HG03442 (cell line): ENCODE results near the gene SIRT7.

Source experiments
- ATAC-seq: cut with Tn5 transposase; IDR thresholded peaks from one replicate; pipeline ENCODE4 v1.9.1; 2021; ENCODE audit warnings: mild to moderate bottlenecking, moderate library complexity; ENCODE audit not compliant: unreplicated experiment

The SIRT7 gene

GRCh38 chr17:81867170-81867990 is 50.6 kb downstream of the SIRT7 start:
- ATAC-seq: no peak

DNA sequence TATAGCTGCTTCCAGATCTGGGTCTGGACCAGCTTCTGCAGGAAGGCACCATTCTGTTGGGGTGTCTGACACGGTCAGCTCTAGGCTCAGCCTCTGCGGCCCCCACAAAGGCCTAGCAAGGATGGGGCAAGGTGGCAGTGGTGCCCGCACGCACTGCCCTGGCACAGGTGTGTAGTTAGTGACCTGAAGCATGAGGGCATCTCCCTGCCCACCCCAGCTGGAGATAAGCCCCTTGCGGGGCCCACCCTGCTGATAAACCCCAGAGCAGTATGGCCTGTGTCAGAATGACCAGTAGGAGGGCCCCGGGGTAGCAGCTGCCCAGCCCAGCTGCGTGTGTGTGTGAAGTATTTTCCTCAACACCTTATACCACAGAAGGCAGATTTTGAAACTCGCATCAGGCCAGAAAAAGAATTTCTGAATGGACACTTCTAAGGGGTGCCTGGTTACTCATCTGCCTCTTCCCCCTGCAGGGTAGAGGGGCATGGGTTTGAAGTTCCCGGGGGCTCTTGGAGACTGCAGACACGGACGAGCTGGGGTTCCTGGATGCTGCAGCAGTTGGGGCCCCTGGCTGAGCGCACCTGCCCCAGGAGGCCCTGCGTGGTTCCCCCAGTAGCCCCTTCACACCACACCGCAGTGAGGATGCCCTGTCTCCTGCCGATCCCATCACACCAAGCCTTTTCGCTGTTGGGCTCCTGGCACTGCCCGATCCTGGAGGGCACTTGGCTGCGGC is 51.4 kb downstream of the SIRT7 start:
- no peak for ATAC-seq

DNA sequence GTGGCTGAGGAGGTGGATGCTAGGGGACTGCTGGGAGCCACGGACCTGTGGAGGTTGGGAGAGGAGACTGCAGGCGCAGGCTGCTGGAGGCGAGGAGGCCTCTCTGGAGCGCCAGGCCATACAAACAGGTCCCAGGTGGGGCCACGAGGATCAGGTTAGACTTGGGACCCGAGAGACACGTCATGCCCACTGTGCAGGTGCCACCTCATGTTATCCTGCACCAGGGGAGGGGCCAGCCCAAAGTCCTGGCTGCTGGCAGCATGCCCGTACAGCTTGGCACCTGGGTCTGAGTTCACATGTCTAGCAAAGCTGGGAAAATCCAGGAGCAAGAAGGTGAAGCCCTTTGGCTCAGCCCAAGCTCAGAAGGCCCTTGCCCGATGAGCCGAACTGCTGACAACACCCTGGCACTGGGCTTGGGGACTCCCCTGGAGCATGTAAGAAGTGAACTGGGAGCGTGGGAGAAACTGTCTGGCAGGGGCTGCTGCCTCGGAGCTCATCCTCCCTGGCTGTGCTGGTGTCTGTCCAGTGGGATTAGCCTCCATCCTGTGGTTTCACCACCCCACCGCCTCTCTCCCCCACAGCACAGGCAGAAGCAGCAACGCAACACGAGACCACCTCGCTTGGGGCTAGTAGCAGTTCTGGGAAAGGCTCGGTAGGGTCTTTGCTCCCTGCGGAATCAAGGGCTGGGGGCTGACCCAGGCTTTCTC is 52.1 kb downstream of the SIRT7 start:
- no peak for ATAC-seq

- ATAC-seq: no peak
These were observed 52.6 kb downstream of the SIRT7 start for GRCh38 chr17:81865358-81865732.

DNA sequence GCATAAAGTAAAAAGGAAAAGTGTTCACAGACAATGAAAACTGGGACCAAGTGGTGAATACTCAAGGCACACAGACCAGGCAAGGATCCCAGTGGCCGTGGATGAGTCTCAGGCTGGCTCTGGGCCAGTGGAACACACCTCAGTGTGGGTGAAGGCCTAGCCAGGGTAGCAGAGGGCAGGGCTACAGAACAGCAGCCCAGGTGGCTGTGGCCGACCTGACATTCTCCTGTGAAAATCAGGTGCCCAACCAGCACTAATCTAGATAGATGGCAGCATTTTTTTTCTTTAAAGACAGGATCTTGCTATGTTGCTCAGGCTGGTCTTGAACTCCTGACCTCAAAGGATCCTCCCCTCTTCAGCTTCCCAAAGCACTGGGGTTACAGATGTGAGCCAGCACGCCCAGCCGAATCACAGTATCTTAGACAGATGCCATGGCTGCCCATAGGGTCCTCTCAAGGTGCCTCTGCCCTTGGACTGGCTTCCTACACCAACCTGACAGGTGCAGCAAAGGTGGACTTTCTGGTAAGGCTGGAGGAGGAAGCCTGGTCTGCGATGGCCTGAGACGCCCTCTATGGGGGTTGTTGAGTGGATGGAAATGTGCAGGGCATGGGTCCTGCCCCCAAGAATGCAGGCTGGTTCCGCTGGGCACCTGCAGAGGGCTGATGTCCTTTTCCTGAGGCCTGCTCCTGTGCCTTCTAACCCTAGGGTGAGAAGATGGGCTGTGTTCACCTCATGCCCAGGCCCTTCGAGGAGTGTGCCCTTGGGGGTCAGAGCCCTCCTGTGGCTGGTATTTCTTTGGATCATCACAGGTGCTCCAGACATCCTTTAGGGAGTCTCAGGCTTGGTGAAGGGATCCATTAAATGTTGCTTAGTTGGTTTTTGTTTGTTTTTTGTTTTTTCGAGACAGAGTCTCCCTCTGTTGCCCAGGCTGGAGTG is 53.9 kb downstream of the SIRT7 start:
- no peak for ATAC-seq

GRCh38 chr17:81863123-81863675 is 54.8 kb downstream of the SIRT7 start:
- no peak for ATAC-seq
